GM21515 (cell line): ENCODE data around the gene RABGAP1L.
"Not testable (repeated sequence)": the region's sequence is repeated elsewhere in the genome, so short reads cannot be mapped to it uniquely, and the experiment has no call there.

Experiments used
- ATAC-seq: cut with Tn5 transposase; IDR thresholded peaks from one replicate; pipeline ENCODE4 v1.9.1; 2021; ENCODE audit not compliant: unreplicated experiment

RABGAP1L gene

DNA sequence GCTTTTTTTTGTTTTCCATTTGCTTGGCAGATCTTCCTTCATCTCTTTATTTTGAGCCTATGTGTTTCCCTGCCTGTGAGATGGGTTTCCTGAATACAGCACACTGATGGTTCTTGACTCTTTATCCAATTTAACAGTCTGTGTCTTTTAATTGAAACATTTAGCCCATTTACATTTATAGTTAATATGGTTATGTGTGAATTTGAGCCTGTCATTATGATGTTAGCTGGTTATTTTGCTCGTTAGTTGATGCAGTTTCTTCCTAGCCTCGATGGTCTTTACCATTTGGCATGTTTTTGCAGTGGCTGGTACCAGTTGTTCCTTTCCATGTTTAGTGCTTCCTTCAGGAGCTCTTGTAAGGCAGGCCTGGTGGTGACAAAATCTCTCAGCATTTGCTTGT lies 384.1 kb downstream of the RABGAP1L start:
- ATAC-seq = not testable (repeated sequence)

GRCh38 chr1:174550296-174550695 lies 391.0 kb downstream of the RABGAP1L start:
- ATAC-seq = no peak

DNA sequence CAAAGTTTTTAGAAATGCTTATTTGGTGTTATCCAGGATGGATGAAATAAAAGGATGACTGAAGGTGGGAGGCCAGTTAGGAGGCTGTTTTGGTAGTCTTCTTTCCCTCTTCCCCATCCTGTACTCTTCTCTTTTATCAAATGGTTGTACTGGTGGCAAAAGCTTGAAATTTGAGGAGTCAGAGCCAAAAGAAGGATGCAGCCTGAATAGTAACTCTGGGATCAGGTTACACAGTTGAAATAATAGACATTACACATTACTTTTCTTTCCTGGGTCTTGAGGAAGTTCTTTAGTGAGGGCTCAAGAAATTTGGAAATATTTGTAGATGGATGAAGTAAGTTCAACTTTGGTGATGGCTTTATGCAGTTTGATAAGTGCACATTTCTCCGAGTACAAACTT lies 397.1 kb downstream of the RABGAP1L start:
- ATAC-seq = no peak

DNA sequence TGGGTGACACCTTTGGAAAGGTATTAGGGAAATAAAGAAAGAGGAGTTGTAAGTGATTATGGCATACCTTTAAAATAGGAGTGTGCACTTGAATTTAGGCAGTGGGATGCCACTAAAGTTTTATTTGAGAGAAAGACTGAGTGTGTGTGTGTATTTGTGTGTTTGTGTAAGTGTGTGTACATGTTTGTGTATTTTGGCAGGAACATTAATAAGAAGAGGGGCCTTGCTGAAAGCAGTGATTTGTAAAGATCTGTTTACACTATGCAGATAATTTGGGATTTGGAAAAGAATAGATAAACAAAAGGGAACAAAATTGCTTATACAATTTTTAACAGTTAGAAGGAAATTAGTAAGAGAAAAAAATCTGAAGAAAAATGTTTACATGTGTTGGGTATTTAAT lies 409.2 kb downstream of the RABGAP1L start:
- no peak for ATAC-seq

DNA sequence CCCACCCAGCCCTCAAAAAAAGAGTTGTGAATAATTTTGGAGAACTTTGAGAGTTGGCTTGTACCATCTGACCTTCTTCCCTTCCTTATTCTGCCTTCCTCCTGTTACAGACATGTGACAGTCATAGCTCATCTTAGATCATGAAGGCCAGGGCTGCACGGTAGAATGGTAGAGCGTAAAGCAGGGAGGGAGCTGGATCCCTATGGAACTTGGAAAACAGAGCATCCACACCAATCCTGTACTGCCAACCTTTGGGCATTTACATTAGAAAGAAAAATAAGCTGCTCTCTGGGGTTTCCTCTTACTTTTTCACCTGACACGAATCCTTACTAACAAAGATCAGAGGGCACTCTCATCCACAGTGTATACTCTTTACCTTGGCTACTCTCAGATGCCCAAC lies 409.9 kb downstream of the RABGAP1L start:
- no peak for ATAC-seq

- no peak for ATAC-seq
Observed at GRCh38 chr1:174572771-174573170, 413.5 kb downstream of the RABGAP1L start.

- ATAC-seq = not testable (repeated sequence)
Observed at GRCh38 chr1:174576120-174576519, 416.8 kb downstream of the RABGAP1L start.

- no peak for ATAC-seq
Observed at GRCh38 chr1:174577681-174578080, 418.4 kb downstream of the RABGAP1L start.

GRCh38 chr1:174580801-174581200 lies 421.5 kb downstream of the RABGAP1L start:
- no peak for ATAC-seq

- ATAC-seq = no peak
Observed at GRCh38 chr1:174583316-174583715, 424.0 kb downstream of the RABGAP1L start.

- ATAC-seq = no peak
Observed at GRCh38 chr1:174584071-174584470, 424.8 kb downstream of the RABGAP1L start.

- not testable (repeated sequence) for ATAC-seq
Observed at GRCh38 chr1:174588618-174589017, 429.3 kb downstream of the RABGAP1L start.

GRCh38 chr1:174605198-174605597 lies 445.9 kb downstream of the RABGAP1L start:
- ATAC-seq = no peak

- ATAC-seq = no peak
Observed at GRCh38 chr1:174606471-174606870, 447.2 kb downstream of the RABGAP1L start.

DNA sequence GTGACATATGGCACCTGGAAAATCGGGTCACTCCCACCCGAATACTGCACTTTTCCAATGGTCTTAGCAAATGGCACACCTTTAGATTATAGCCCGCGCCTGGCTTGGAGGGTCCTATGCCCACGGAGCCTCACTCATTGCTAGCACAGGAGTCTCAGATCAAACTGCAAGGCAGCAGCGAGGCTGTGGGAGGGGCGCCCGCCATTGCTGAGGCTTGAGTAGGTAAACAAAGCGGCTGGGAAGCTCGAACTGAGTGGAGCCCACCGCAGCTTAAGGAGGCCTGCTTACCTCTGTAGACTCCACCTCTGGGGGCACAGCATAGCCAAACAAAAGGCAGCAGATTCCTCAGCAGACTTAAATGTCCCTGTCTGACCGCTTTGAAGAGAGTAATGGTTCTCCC lies 458.6 kb downstream of the RABGAP1L start:
- ATAC-seq = not testable (repeated sequence)

- no peak for ATAC-seq
Observed at GRCh38 chr1:174623324-174624035, 464.2 kb downstream of the RABGAP1L start.

DNA sequence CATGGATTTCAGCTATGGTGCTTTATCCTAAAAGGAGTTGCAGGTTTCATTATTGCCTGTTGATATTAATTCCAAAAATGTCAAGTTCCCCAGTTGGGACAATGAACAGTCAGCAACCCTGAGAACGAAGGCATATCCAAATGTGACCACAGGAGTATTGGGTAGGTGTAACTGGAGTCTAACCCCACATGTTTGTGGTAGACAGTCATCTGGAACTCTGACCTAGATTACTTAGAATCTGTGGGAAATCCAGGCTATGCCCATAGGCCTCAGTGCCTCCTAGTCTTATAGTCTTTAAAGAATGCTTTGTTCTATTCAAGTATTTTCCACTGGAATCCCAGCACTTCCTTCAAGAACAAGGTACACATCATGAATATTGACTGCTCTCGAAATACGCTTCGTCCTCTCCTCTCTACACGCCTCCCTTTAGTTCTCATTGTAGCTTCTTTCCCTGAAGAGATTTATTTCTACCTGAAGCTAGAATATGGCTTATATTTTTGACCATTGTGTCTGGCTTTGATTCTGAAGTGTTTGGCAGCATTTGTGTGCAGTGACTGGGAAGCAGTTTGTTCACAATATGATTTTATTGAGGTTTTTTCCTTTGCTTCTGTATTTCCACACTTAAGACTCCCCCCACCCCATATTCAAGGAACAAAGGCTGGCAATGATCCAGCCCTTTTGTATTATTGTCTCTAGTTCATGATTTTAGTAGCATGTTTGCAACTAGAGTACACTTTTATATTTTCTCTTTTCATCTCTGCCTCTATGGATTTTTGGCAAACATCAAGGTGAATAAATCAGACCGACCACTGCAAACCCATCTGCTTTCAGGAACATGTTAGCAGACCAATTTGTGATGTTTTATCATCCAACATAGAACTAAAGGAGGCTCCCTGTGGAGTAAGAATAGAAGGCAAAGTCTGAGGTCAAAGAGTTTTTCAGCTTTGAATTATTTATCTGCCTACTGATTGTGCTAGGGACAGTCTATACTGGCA lies 467.0 kb downstream of the RABGAP1L start:
- ATAC-seq = no peak

GRCh38 chr1:174637487-174637886 lies 478.2 kb downstream of the RABGAP1L start:
- no peak for ATAC-seq

GRCh38 chr1:174639461-174639860 lies 480.1 kb downstream of the RABGAP1L start:
- ATAC-seq = no peak

- ATAC-seq = no peak
Observed at GRCh38 chr1:174640783-174641182, 481.5 kb downstream of the RABGAP1L start.

DNA sequence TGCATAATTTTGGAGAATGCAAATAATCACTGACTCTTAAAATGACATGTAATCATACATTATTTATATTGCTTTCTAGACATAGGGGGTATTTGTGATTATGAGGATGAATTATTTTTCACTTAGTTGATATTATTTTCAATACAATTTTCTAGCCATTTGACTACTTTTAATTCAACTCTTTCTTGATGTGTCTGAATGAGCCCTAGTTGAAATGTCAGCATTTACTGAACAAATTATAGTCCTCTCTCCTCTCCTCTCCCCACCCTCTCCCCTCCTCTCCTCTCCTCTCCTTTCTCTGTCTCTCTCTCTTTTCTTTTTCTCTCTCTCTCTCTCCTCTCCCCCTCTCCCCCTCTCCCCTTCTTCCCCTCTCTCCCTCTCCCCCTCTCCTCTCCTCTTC lies 483.1 kb downstream of the RABGAP1L start:
- ATAC-seq = no peak

GRCh38 chr1:174643206-174643605 lies 483.9 kb downstream of the RABGAP1L start:
- ATAC-seq = no peak
